CD4-positive, CD25-positive, alpha-beta regulatory T cell (primary cell): ENCODE measurements around the gene C8B. TPM values are rescaled to one million over a fixed set of nuclear protein-coding genes. Genes with fewer than 3 reads are reported as not detected.

ENCODE experiments used
- ATAC-seq, 2 donors: fragments of 150-1000 bp; cut with Tn5 transposase; one replicate each; pipeline ENCODE4 v1.10.0; 2021; ENCODE audit warnings: low read depth in 2 of 2, moderate number of reproducible peaks in 2 of 2, moderate library complexity in 1 of 2
- DNase-seq, 3 donors: peaks; one replicate each; pipeline versions ENCODE4 v3.0.0 to v3.0.0-alpha.2; 2012 to 2022; ENCODE audit warnings: mixed read lengths in 1 of 3
- H3K27ac ChIP-seq: one replicate; pipeline ENCODE4 v1.7.0; 2013; ENCODE audit warnings: mild to moderate bottlenecking, low read length; ENCODE audit not compliant: insufficient read depth, poor library complexity, severe bottlenecking
- H3K27me3 ChIP-seq: one replicate; pipeline ENCODE4 v1.7.0; 2013; ENCODE audit warnings: low read length; ENCODE audit not compliant: control insufficient read depth, insufficient read depth
- H3K36me3 ChIP-seq: one replicate; pipeline ENCODE4 v1.7.0; 2013; ENCODE audit warnings: mild to moderate bottlenecking, low read length, moderate library complexity; ENCODE audit not compliant: control insufficient read depth, insufficient read depth
- H3K4me1 ChIP-seq: 2 replicates; pipeline ENCODE4 v1.7.0; 2013; ENCODE audit warnings: mild to moderate bottlenecking, low read length; ENCODE audit not compliant: insufficient read depth, control insufficient read depth, poor library complexity, severe bottlenecking
- H3K4me3 ChIP-seq: one replicate; pipeline ENCODE4 v1.7.0; 2013; ENCODE audit warnings: low read depth, mild to moderate bottlenecking, low read length, moderate library complexity
- H3K9me3 ChIP-seq, 2 experiments: 1 replicate in 1 of 2; 2 replicates in 1 of 2; pipeline ENCODE4 v1.7.0; 2013; ENCODE audit warnings: low read length in 2 of 2, mild to moderate bottlenecking in 1 of 2, moderate library complexity in 1 of 2; ENCODE audit not compliant: control insufficient read depth in 2 of 2
- H3K27ac Mint-ChIP-seq, 3 donors: one replicate each; pipeline ENCODE4 v1.8.0; 2020 to 2022; ENCODE audit warnings: mild to moderate bottlenecking in 3 of 3, mixed read lengths in 3 of 3, moderate library complexity in 2 of 3
- H3K27me3 Mint-ChIP-seq: one replicate; pipeline ENCODE4 v1.8.0; 2022; ENCODE audit warnings: mild to moderate bottlenecking, mixed read lengths
- H3K36me3 Mint-ChIP-seq: one replicate; pipeline ENCODE4 v1.8.0; 2020; ENCODE audit warnings: mixed read lengths
- H3K4me1 Mint-ChIP-seq, 4 donors: one replicate each; pipeline ENCODE4 v1.8.0; 2020 to 2022; ENCODE audit warnings: mixed read lengths in 4 of 4, mild to moderate bottlenecking in 1 of 4
- H3K4me3 Mint-ChIP-seq, 4 donors: one replicate each; pipeline ENCODE4 v1.8.0; 2020 to 2022; ENCODE audit warnings: mild to moderate bottlenecking in 4 of 4, mixed read lengths in 4 of 4, moderate library complexity in 3 of 4
- H3K9me3 Mint-ChIP-seq, 7 donors: one replicate each; pipeline ENCODE4 v1.8.0; 2020 to 2022; ENCODE audit warnings: mixed read lengths in 7 of 7, mild to moderate bottlenecking in 3 of 7, moderate library complexity in 2 of 7
- polyA plus RNA-seq, 4 donors: library from polyadenylated mRNA; unstranded; fragments of 300-500 nt; fragmentation: Illumina TruSeq; gene quantifications; one replicate each; pipeline ENCODE4 v1.2.3, GENCODE V29; 2021
- total RNA-seq: library from RNA; stranded (reverse); gene quantifications from one replicate; pipeline ENCODE4 v1.2.3, GENCODE V29; 2022

The C8B gene
- total and polyA plus RNA-seq, 5 donors from 2014 or later, result 0.20 TPM; not detected in 4

DNA sequence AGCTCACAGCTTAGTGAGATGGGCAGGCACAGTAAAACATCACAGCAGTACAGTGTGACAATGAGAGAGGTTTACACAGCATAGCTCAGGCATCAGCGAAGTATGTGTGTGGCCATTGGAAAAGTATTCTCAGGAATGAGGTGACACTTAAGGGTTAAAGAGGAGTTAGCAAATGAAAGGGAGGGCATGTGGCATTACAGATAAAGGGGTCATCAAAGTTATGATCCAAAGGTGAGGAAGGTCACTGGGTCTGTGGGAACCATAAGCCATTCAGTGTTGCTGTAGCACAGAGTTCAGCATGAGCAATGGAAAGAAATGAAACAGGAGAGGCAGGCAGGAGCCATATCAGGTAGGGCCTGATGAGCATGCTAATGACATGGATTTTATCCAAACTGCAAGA, 4.5 kb upstream of the C8B start:
- Histone ChIP-seq H3K36me3 (no peaks in the 10 kb centered on the region), H3K4me3 (no peak overlapping the region), H3K9me3 (no peaks in the 10 kb centered on the region), H3K27me3 (no peaks in the 10 kb centered on the region), H3K4me1 (no peaks in the 10 kb centered on the region), H3K27ac (no peak overlapping the region)
- peaks cover 0 to 6% (median 0%) of the 10 kb centered on the region in 7 donors for H3K9me3 Mint-ChIP-seq
- H3K27ac Mint-ChIP-seq, result no peak overlapping the region
- no peaks in the 10 kb centered on the region for H3K4me1 Mint-ChIP-seq
- no peak for ATAC-seq
- H3K4me3 Mint-ChIP-seq, result no peak overlapping the region
- DNase-seq, result no peak
- H3K27me3 Mint-ChIP-seq, result no peaks in the 10 kb centered on the region
- no peaks in the 10 kb centered on the region for H3K36me3 Mint-ChIP-seq

DNA sequence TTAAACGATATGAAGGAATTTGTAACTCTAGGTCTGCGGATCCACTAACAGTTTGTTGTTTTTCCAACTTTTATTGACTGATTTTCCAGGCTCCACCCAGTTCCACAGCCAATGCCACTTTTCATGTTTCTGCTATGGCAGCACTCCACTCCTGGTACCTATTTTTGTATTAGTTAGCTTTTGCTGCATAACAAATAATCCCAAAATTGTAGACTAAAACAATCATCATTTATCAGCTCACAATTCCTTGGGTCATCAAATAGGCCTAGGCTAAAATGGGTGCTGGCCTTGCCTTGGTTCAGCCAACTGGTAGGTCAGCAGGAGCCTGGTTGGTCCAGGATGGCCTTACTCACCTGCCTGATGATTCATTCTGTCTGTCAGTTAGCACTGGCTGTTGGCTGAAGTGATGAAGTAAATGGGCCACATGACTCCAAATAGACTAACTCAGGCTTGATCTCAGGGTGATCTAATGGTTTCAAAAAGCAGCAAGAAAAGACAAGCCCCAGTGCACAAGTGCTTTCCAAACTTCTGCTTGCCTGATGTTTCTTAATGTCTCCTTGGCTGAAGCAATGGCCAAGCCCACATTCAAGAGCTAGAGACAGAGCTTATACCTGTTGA, 3.2 kb upstream of the C8B start:
- no peaks in the 10 kb centered on the region for H3K36me3 Mint-ChIP-seq
- no peak overlapping the region for H3K4me3 Mint-ChIP-seq
- Histone ChIP-seq H3K4me3 (no peak overlapping the region), H3K27ac (no peak overlapping the region), H3K27me3 (no peaks in the 10 kb centered on the region), H3K4me1 (no peaks in the 10 kb centered on the region), H3K36me3 (no peaks in the 10 kb centered on the region), H3K9me3 (no peaks in the 10 kb centered on the region)
- no peaks in the 10 kb centered on the region for H3K27me3 Mint-ChIP-seq
- H3K4me1 Mint-ChIP-seq, result no peaks in the 10 kb centered on the region
- no peak overlapping the region for H3K27ac Mint-ChIP-seq
- ATAC-seq (no peak), DNase-seq (no peak)
- H3K9me3 Mint-ChIP-seq, result peaks cover 0 to 6% (median 0%) of the 10 kb centered on the region in 7 donors

DNA sequence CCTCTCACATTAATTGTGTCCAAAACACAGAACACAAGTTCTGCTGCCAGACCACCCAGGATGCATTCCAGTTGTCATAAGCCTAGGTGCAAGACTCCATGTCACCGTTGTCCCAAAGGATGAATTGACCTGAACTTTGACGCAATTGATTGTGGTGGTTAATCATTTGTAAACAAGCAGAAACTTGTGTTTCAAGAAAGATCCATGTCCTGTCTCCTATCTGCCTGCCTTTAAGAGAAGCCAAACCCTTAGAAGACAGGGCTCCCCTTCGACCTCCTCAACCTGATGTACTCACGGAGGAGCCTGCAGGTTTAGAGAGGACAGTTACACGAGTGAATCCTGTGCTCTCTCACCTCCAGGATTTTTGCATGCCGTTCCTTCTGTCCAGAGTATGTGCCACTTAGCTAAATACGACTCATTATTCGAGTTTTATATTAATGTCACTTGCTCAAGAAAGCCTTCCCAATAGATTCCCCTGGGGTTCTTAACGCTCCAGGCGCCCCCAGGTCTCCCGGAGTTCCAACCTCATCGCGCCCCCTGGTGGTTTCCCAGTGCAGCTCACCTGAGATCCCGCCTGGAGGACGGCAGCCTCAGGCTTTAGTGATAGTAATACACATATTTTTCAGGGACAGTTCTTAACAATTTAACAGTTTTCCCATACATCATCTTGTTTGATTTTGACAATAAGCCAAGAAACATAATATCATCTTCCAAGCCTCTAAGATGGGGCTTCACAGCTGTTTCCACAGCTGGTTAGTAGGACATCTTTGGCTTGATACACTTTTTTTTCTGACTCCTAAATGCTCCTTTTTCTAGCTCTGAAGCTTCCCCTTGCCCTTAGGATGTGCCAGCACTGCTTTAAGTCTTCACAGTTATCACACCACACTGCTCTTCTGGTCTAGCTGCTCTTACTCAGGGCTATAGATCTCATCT, 2.4 kb upstream of the C8B start:
- H3K36me3 ChIP-seq, result no peaks in the 10 kb centered on the region
- Mint-ChIP-seq H3K4me3 (no peak overlapping the region), H3K9me3 (peaks cover 0 to 6% (median 0%) of the 10 kb centered on the region in 7 donors), H3K4me1 (no peaks in the 10 kb centered on the region), H3K27me3 (no peaks in the 10 kb centered on the region), H3K27ac (no peak overlapping the region), H3K36me3 (no peaks in the 10 kb centered on the region)
- H3K9me3 ChIP-seq, result no peaks in the 10 kb centered on the region
- H3K4me1 ChIP-seq, result no peaks in the 10 kb centered on the region
- no peaks in the 10 kb centered on the region for H3K27me3 ChIP-seq
- H3K4me3 ChIP-seq, result no peak overlapping the region
- ATAC-seq (no peak), DNase-seq (no peak)
- no peak overlapping the region for H3K27ac ChIP-seq

DNA sequence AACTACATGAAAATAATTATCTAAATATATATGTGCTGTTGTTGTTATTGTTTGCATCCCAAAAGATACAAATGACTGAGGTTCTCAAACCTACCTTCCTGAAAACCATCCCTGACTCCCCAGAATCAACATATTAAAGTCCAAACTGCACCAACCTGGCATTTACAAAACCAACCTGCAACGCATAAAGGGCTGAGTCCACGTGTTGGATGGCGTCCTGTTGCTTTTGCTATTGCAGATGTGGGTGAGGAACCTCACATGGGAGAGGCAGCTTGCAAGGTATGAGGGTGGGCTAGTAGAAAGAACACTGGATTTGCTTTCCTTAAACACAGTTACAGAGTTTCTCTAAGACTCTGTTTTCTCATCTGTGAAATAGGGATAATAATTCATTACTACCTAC, 1.5 kb upstream of the C8B start:
- H3K9me3 ChIP-seq, result no peaks in the 10 kb centered on the region
- Mint-ChIP-seq H3K4me1 (no peaks in the 10 kb centered on the region), H3K4me3 (no peak overlapping the region), H3K27me3 (no peaks in the 10 kb centered on the region), H3K9me3 (peaks cover 0 to 6% (median 0%) of the 10 kb centered on the region in 7 donors), H3K27ac (no peak overlapping the region), H3K36me3 (no peaks in the 10 kb centered on the region)
- H3K4me1 ChIP-seq, result no peaks in the 10 kb centered on the region
- no peaks in the 10 kb centered on the region for H3K36me3 ChIP-seq
- ATAC-seq (no peak), DNase-seq (no peak)
- no peak overlapping the region for H3K4me3 ChIP-seq
- H3K27me3 ChIP-seq, result no peaks in the 10 kb centered on the region
- H3K27ac ChIP-seq, result no peak overlapping the region

DNA sequence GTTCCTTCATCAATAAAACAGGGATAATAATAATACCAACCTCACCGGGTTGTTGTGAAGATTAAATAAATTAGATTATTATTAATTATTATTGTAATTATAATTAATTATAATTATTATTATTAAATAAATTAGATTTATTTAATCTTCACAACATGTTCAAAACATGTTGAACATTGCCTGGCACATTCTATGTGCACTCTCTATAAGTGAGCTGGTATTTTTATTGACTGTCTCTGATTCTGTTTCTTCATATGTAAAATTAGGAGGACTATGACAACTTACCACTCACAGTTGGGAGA, 834 bp upstream of the C8B start:
- Mint-ChIP-seq H3K4me1 (no peaks in the 10 kb centered on the region), H3K4me3 (no peak overlapping the region), H3K27me3 (no peaks in the 10 kb centered on the region), H3K9me3 (peaks cover 0 to 6% (median 0%) of the 10 kb centered on the region in 7 donors), H3K27ac (no peak overlapping the region), H3K36me3 (no peaks in the 10 kb centered on the region)
- no peak overlapping the region for H3K4me3 ChIP-seq
- H3K9me3 ChIP-seq, result no peaks in the 10 kb centered on the region
- H3K4me1 ChIP-seq, result no peaks in the 10 kb centered on the region
- H3K36me3 ChIP-seq, result no peaks in the 10 kb centered on the region
- H3K27ac ChIP-seq, result no peak overlapping the region
- DNase-seq, result no peak
- no peak for ATAC-seq
- H3K27me3 ChIP-seq, result no peaks in the 10 kb centered on the region

DNA sequence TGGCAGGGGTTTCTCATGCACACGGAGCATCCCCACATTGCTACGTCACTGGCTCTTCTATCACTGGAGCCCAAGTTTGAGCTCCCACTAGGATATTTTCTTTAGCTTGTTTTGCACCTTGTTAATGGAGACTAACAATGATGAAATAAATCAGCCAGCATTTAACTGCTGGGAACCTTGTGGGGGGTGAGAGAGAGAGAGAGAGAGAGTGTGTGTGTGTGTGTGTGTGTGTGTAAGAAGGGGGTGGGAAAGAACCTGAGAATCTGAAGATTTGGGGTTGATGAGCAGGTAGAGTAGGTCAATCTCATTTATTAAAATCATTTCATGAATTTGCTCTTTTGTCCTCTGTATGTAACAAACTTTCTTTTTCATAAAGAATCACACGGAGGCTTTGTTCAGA, 624 bp downstream of the C8B start:
- Histone ChIP-seq H3K4me3 (no peak overlapping the region), H3K27ac (no peak overlapping the region), H3K27me3 (no peaks in the 10 kb centered on the region), H3K9me3 (no peaks in the 10 kb centered on the region), H3K4me1 (no peaks in the 10 kb centered on the region), H3K36me3 (no peaks in the 10 kb centered on the region)
- no peaks in the 10 kb centered on the region for H3K27me3 Mint-ChIP-seq
- H3K27ac Mint-ChIP-seq, result no peak overlapping the region
- H3K36me3 Mint-ChIP-seq, result no peaks in the 10 kb centered on the region
- no peaks in the 10 kb centered on the region for H3K4me1 Mint-ChIP-seq
- no peak overlapping the region for H3K4me3 Mint-ChIP-seq
- H3K9me3 Mint-ChIP-seq, result peaks cover 0 to 4% (median 0%) of the 10 kb centered on the region in 7 donors
- DNase-seq (no peak), ATAC-seq (no peak)

DNA sequence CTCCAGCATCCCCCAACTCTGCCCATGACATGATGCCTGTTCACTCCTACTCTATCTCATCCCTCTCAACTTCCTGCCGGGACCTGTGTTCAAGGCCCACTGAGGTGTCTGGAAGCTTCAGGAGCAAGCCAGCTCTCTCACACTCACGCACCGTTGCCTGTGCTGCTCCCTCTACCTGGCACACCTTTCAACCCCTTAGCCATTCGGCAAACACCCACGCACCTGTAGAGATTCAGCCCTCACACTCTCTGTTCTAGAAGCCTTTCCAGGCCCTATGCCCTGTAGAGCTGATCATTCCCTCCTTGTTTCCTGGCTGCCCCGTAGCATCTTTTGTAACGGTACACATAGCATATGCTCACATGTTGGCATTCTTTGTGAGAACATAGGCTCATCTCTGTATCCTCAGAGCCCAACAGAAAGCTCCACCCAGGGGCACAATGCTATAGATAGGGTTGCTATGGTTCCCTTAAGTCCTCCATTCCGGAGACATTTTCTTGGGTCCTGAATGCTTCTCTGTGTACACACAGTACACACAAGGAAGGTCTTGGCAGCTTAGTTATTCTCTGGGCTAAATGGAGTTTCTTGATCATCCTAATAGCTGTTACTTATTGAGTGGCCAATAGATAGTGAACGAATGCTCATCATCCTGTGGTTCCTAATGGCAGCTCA, 1.3 kb downstream of the C8B start:
- H3K4me3 ChIP-seq, result no peak overlapping the region
- DNase-seq, result no peak
- no peaks in the 10 kb centered on the region for H3K36me3 Mint-ChIP-seq
- no peak overlapping the region for H3K27ac Mint-ChIP-seq
- H3K27ac ChIP-seq, result no peak overlapping the region
- peaks cover 0 to 4% (median 0%) of the 10 kb centered on the region in 7 donors for H3K9me3 Mint-ChIP-seq
- H3K4me1 Mint-ChIP-seq, result no peaks in the 10 kb centered on the region
- no peaks in the 10 kb centered on the region for H3K27me3 ChIP-seq
- H3K36me3 ChIP-seq, result no peaks in the 10 kb centered on the region
- H3K4me3 Mint-ChIP-seq, result no peak overlapping the region
- no peaks in the 10 kb centered on the region for H3K4me1 ChIP-seq
- no peaks in the 10 kb centered on the region for H3K9me3 ChIP-seq
- ATAC-seq, result no peak
- H3K27me3 Mint-ChIP-seq, result no peaks in the 10 kb centered on the region
